Stimulated activated naive CD8-positive, alpha-beta T cell treated with anti-CD3 and anti-CD28 coated beads, Interleukin-15, amount 100 ng/mL, for 72 hours (primary cell): ENCODE results near the gene PDK4.
"Not testable (repeated sequence)": the region's sequence is repeated elsewhere in the genome, so short reads cannot be mapped to it uniquely, and the experiment has no call there.

Experiments used
- ATAC-seq: fragments of 150-1000 bp; cut with Tn5 transposase; 2 replicates; pipeline ENCODE4 v1.10.0; 2021; ENCODE audit warnings: mild to moderate bottlenecking, moderate library complexity
- DNase-seq, 2 donors: peaks; one replicate each; pipeline ENCODE4 v3.0.0; 2021 to 2022
- H3K27ac Mint-ChIP-seq, 2 donors: one replicate each; pipeline ENCODE4 v1.8.0; 2022; ENCODE audit warnings: mild to moderate bottlenecking in 2 of 2, mixed read lengths in 2 of 2, moderate library complexity in 2 of 2
- H3K27me3 Mint-ChIP-seq: one replicate; pipeline ENCODE4 v1.8.0; 2022; ENCODE audit warnings: mixed read lengths
- H3K4me1 Mint-ChIP-seq: one replicate; pipeline ENCODE4 v1.8.0; 2022; ENCODE audit warnings: mild to moderate bottlenecking, mixed read lengths
- H3K4me3 Mint-ChIP-seq, 2 donors: one replicate each; pipeline ENCODE4 v1.8.0; 2022; ENCODE audit warnings: mild to moderate bottlenecking in 2 of 2, mixed read lengths in 2 of 2, moderate library complexity in 1 of 2
- H3K9me3 Mint-ChIP-seq, 2 donors: one replicate each; pipeline ENCODE4 v1.8.0; 2022; ENCODE audit warnings: mixed read lengths in 2 of 2

Gene PDK4

DNA sequence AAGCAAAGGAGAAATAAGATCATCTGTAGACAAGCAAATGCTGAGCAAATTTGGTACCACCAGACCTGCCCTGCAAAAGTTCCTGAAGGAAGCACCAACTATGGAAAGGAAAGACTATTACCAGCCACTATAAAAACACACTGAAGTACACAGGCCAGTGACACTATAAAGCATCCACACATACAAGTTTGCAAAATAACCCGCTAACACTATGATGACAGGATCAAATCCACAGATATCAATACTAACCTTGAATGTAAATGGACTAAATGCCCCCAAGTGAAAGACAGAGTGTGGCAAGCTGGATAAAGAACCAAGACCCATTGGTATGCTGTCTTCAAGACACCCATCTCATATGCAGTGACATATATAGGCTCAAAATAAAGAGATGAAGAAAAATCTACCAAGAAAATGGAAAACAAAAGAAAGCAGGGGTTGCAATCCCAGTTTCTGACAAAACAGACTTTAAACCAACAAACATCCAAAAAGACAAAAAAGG is 18.2 kb upstream of the PDK4 start:
- DNase-seq (no peak), ATAC-seq (no peak)
- H3K27me3 Mint-ChIP-seq, result peaks cover 29% of the 10 kb centered on the region
- H3K27ac Mint-ChIP-seq, result no peak overlapping the region
- no peaks in the 10 kb centered on the region for H3K4me1 Mint-ChIP-seq
- H3K9me3 Mint-ChIP-seq, result peaks cover 10 to 23% of the 10 kb centered on the region in 2 donors
- no peak overlapping the region for H3K4me3 Mint-ChIP-seq

DNA sequence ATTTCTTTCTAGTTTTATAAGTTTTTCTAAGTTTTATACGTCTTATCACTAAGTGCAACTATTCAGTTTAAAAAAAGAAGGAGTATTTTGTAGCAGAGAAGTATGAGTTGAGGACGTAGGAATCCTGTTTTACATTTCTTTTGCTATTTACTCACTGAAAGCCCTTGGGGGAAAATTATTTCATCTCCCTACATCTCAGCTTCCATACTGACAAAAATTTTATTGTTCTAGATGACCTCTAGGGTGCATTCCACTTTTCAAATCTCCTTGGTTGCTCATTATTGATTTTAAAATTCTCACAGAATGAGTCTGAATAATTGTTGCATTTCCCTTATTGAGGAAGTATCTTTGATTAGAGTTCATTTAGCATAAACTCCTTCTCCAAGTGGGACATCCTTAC is 14.9 kb upstream of the PDK4 start:
- Mint-ChIP-seq H3K9me3 (peaks cover 10 to 23% of the 10 kb centered on the region in 2 donors), H3K4me1 (no peaks in the 10 kb centered on the region), H3K27me3 (peaks cover 29% of the 10 kb centered on the region), H3K27ac (peak overlapping the region in 1 of 2 donors; percentile 55), H3K4me3 (no peak overlapping the region)
- no peak for DNase-seq
- ATAC-seq, result no peak

DNA sequence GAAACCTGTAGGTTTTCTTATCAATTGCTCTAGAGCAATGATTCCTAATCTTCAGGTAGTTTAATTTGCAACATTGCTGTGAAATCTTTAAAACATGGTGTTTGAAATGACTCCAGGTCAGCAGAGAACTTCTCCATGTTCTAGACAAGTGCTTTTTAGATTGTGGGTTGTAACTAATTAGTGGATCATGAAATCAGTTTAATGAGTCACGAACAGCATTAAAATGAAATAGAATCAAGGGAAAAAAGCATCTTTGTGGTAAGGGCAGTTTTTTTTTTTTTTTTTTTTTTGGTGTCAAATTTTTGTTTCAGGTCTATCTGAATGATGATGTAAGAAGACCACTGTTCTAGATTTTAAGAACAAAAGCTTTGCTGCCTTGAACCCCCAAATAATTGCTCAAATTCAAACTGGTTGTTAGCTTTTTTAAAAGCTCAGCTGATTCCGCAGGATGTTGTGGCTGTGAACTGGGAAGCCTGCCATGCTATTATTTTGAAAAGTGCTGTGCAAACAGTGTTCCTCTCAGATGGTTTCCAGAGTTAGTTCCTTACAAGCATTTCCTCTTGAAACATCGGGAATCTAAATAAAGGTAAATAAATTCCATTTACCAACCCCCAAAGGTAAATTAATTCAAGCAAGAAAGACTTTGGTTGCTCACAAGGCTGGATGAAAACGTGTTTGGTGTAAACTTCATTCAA is 13.1 kb upstream of the PDK4 start:
- Mint-ChIP-seq H3K9me3 (peaks cover 0 to 13% of the 10 kb centered on the region in 2 donors), H3K4me1 (no peaks in the 10 kb centered on the region), H3K4me3 (no peak overlapping the region), H3K27ac (no peak overlapping the region), H3K27me3 (peaks cover 24% of the 10 kb centered on the region)
- ATAC-seq, result no peak
- no peak for DNase-seq

DNA sequence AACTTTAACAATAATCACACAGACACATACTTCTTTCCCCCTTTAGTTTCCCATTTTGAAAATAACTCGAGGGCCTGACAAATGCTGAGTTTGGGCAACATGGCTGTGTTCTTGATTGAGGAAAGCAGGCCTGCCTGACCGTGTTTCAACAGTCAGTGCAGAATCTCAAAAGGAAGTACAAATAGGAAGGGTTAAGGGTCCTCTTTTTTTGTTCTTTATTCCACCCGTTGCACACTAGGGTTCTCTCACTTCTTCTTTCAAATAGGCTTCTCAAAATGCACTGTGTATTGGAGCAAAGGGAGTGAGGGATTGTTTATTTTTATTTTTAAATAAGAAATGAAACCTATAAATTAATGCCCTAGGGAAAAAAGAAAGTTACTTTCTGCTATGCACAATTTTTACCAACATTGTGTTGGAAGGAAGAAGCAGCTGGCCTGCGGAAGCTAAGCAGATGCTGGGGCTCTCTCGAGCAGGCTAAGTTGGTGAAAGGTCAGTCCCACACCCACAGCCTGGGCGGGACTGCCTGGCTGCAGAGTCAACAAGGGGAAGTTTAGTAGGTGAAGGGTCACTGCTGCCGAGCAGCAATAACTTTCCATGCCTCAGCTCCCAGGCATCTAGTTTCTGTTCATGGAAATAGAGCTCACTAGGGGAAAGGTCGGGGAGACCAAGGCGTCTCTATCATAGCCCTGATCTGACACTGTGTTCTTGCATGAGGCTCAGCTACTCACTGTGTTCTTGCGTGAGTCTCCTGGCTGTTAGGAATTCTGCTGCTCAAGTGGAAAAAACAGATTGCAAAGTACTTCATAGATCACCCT is 12.2 kb upstream of the PDK4 start:
- H3K27me3 Mint-ChIP-seq, result peaks cover 15% of the 10 kb centered on the region
- no peak for DNase-seq
- H3K4me1 Mint-ChIP-seq, result no peaks in the 10 kb centered on the region
- no peak for ATAC-seq
- H3K9me3 Mint-ChIP-seq, result peaks cover 0 to 4% of the 10 kb centered on the region in 2 donors
- no peak overlapping the region for H3K27ac Mint-ChIP-seq
- H3K4me3 Mint-ChIP-seq, result no peak overlapping the region

DNA sequence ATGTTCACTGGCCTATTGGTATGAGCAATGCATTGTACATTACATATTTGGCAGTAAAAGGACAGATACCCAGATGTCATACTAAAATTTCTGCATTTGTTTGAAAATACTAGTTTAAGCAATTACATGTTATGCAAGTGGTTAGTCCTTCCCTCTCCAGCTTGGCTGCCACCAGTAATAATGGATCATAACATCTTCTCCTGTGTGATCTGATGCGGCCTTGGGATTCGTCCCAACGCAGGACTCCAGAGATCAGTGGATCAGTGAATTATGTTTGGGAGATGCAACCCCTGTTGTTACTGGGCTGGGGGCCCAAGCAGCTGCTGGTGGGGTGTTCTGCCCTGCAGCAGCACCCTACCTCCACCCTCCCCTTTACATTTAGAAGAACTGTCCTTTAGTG is 11.2 kb upstream of the PDK4 start:
- no peak overlapping the region for H3K4me3 Mint-ChIP-seq
- no peaks in the 10 kb centered on the region for H3K4me1 Mint-ChIP-seq
- H3K27me3 Mint-ChIP-seq, result peaks cover 8% of the 10 kb centered on the region

DNA sequence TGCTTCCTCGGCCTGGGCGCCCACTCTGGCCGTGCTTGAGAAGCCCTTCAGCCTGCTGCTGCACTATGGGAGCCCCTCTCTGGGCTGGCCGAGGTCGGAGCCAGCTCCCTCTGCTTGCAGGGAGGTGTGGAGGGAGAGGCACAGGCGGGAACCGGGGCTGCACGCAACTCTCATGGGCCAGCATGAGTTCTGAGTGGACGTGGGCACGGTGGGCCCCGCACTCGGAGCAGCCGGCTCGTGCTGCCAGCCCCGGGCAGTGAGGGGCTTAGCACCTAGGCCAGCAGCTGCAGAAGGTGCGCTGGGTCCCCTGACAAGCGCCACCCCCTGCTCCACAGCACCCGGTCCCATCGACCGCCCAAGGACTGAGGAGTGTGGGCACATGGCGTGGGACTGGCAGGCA is 9.0 kb upstream of the PDK4 start:
- H3K9me3 Mint-ChIP-seq, result no peaks in the 10 kb centered on the region
- no peaks in the 10 kb centered on the region for H3K27me3 Mint-ChIP-seq
- no peaks in the 10 kb centered on the region for H3K4me1 Mint-ChIP-seq
- peak overlapping the region in 1 of 2 donors; percentile 15 for H3K27ac Mint-ChIP-seq
- H3K4me3 Mint-ChIP-seq, result no peak overlapping the region
- ATAC-seq (no peak), DNase-seq (no peak)

More for the DNA sequence above, 11.2 kb upstream of the PDK4 start:
- ATAC-seq (no peak), DNase-seq (no peak)
- Mint-ChIP-seq H3K9me3 (no peaks in the 10 kb centered on the region), H3K27ac (no peak overlapping the region)

DNA sequence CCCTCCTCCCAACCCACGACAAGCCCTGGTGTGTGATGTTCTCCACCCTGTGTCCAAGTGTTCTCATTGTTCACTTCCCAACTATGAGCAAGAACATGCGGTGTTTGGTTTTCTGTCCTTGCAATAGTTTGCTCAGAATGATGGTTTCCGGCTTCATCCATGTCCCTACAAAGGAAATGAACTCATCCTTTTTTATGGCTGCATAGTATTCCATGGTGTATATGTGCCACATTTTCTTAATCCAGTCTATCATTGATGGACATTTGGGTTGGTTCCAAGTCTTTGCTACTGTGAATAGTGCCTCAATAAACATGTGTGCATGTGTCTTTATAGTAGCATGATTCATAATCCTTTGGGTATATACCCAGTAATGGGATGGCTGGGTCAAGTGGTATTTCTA is 8.5 kb upstream of the PDK4 start:
- ATAC-seq, H3K27me3 Mint-ChIP-seq, H3K4me3 Mint-ChIP-seq, H3K4me1 Mint-ChIP-seq, H3K27ac Mint-ChIP-seq, DNase-seq, H3K9me3 Mint-ChIP-seq: not testable (repeated sequence)

DNA sequence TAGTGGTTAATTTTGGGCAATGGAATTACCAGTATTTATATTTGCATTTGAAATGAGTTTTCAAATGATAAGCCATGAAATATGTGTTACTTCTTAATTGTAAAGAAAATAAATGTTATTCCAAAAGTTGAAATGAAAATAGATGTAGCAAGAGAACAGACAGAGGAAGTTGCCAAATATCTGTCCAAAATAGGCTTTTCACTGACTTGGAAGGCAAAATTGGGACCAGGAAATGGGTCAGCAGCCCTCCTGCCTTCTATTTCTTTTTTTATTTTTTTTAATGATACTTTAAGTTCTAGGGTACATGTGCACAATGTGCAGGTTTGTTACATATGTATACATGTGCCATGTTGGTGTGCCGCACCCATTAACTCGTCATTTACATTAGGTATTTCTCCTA is 8.1 kb upstream of the PDK4 start:
- H3K9me3 Mint-ChIP-seq, ATAC-seq, H3K4me3 Mint-ChIP-seq, H3K4me1 Mint-ChIP-seq, H3K27me3 Mint-ChIP-seq, H3K27ac Mint-ChIP-seq, DNase-seq: not testable (repeated sequence)

DNA sequence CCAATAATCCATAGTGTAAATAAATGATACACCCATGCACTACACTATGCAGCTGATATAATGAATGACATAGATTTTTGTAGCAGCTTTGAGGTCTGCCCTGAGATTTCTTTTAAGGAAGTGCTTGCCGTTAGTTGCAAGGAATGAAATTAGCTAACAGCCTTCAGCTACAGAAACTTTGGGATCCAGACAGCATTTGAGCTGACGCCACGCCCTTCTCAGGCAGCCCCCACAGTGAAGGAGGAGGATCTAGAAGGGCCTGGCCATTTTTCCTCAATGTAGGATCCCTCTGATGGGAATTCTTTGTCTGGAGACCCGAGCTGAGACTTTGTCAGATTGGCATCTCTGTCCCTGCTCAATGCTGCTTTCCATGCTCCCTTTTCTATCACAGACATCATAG is 6.1 kb upstream of the PDK4 start:
- H3K27ac Mint-ChIP-seq, result no peak overlapping the region
- ATAC-seq, result no peak
- no peak overlapping the region for H3K4me3 Mint-ChIP-seq
- DNase-seq, result no peak
- H3K4me1 Mint-ChIP-seq, result no peaks in the 10 kb centered on the region
- H3K9me3 Mint-ChIP-seq, result no peaks in the 10 kb centered on the region
- peaks cover 10% of the 10 kb centered on the region for H3K27me3 Mint-ChIP-seq

DNA sequence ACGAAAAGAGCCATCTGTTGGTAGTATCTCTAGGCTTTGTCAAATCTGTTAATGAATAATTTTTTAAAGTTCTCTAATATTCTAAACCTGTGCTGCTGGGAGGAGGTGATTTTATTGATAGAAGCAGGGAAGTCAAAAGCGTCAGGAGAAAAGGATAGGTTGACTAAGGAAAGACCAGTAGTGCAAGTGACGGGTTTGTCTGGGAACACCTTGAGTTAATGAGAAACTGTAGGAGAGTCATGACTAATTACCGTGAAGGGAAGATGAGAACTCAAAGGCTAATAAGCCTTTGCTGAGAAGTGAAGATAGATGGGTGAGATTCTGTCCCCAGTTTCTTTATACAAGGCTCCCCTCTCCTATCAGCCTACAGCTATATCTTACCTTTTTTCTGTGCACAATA is 5.0 kb upstream of the PDK4 start:
- Mint-ChIP-seq H3K9me3 (no peaks in the 10 kb centered on the region), H3K27ac (no peak overlapping the region), H3K4me1 (peaks cover 4% of the 10 kb centered on the region), H3K4me3 (no peak overlapping the region), H3K27me3 (peaks cover 21% of the 10 kb centered on the region)
- DNase-seq, result no peak
- no peak for ATAC-seq

DNA sequence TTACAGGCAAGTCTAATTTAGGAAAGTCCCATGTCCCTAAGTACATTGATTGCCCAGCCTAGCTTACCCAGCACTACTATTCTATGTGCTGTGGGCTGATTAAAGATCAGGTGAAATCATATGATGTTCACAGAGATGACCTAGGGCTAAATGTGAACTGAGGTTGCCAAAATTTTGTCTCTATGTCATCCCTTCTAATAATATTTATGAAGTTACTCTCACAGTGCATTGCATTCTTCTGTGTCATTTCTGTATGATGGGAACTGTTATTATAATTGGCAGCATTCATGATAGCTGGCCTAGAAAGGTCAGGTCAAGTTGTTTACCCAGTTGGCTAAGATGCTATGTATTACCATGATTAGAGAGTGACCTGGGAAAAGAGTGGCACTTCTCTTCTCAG is 2.8 kb upstream of the PDK4 start:
- Mint-ChIP-seq H3K9me3 (no peaks in the 10 kb centered on the region), H3K4me1 (peaks cover 5% of the 10 kb centered on the region), H3K27me3 (peaks cover 36% of the 10 kb centered on the region), H3K4me3 (no peak overlapping the region), H3K27ac (no peak overlapping the region)
- DNase-seq, result no peak
- ATAC-seq, result no peak

DNA sequence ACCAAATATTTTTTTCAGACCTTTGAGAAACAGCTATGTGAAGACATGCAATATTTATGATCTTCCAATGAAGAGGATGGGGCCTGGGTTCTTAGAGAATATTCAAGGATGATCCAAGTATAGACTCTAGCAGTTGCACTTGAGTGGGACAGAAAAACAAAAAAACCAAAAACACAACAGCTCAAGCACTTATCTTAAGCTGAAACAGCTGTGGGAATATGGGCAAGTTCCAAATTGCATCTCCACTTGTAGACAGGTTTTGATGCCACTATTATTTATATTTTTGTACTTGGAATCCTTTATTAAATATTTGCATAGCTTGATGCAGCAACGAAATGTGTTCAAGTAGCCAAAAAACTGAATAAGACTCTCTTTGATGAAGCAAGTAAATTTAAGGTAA is 2.2 kb upstream of the PDK4 start:
- Mint-ChIP-seq H3K4me1 (peaks cover 5% of the 10 kb centered on the region), H3K9me3 (no peaks in the 10 kb centered on the region), H3K27ac (no peak overlapping the region), H3K4me3 (no peak overlapping the region), H3K27me3 (peaks cover 36% of the 10 kb centered on the region)
- DNase-seq (no peak), ATAC-seq (no peak)

DNA sequence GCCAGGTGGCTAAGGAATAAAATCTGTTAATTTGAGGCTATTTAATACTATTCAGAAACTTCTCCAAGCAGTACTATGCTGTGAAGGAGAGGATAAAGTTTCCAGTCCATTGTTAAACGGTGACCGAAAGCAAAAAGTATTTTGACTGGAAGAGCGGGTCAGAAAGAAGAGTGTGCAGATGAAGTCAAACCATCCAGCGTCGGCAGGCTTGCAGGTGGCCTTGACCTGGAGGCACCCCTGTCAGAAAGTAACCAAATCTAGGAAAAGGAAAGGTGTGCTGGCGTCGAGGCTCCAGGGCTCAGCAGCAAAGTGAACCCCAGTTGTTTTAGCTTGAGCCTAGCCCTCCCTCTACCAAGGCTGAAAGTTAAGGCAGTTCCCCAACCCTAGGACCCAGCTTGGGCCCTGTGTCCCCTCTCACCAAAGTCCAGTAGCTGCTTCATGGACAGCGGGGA is 544 bp downstream of the PDK4 start:
- H3K4me1 Mint-ChIP-seq, result peaks cover 5% of the 10 kb centered on the region
- H3K27ac Mint-ChIP-seq, result no peak overlapping the region
- no peaks in the 10 kb centered on the region for H3K9me3 Mint-ChIP-seq
- DNase-seq (no peak), ATAC-seq (peak; percentile 26)
- peak overlapping the region in 1 of 2 donors; percentile 27 for H3K4me3 Mint-ChIP-seq
- peaks cover 36% of the 10 kb centered on the region for H3K27me3 Mint-ChIP-seq

DNA sequence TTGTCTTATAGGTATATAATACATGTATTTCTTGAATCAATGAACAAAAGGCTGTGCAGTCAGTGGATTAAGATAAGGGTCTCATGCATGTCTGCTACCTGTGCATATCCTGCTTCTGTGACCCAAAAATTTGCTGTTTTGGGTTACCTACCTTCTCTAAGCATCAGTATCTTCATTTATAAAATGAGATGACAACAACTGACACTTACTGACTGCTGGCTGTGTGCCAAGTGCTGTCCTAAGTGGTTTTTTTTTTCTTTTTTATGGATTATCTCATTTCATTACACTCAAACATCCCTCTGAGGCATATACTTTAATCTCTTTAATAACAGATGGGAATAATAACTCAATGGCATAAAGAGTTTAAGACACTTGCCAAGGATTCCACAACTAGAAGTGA is 2.1 kb downstream of the PDK4 start:
- Mint-ChIP-seq H3K4me1 (peaks cover 5% of the 10 kb centered on the region), H3K9me3 (no peaks in the 10 kb centered on the region), H3K4me3 (no peak overlapping the region), H3K27me3 (peaks cover 36% of the 10 kb centered on the region), H3K27ac (no peak overlapping the region)
- DNase-seq, result no peak
- no peak for ATAC-seq

DNA sequence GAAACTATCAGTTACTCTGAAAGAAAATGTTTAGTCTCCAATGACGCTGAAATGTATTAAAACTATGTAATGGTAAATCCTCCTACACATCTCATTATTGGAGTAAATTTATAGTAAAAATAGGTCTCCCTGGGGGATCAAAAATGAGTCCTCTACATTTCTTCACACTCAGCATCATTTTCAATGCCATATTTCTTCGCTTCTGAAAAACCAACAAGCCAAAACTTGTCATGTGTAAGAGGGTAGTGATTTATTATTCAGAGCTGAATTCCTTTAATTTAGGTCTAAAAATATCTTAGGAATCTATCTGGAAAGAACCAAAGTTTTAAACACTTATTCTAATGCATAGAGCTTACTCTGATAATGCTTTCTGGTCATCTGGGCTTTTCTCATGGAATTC is 3.0 kb downstream of the PDK4 start:
- DNase-seq (no peak), ATAC-seq (no peak)
- Mint-ChIP-seq H3K4me1 (peaks cover 5% of the 10 kb centered on the region), H3K9me3 (no peaks in the 10 kb centered on the region), H3K4me3 (no peak overlapping the region), H3K27me3 (peaks cover 35% of the 10 kb centered on the region), H3K27ac (no peak overlapping the region)

DNA sequence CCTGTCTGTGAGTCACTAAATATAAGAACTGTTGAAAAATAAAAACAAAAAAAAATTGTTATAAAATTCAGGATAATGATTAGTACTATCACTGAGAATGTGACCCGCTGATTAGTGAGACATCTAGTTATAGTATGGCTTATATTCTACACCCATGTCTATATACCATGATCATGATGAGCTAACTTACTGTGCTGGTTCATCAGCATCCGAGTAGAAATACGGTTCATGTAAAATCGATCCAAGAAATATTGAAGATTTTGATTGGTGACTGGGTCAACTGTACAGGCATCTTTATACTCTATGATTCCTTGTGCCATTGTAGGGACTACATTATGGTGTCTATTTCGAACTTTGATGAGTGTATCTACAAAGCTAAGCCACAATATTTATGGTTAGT is 3.7 kb downstream of the PDK4 start:
- ATAC-seq, result no peak
- H3K27ac Mint-ChIP-seq, result no peak overlapping the region
- peaks cover 27% of the 10 kb centered on the region for H3K27me3 Mint-ChIP-seq
- no peak for DNase-seq
- no peaks in the 10 kb centered on the region for H3K9me3 Mint-ChIP-seq
- peaks cover 5% of the 10 kb centered on the region for H3K4me1 Mint-ChIP-seq
- H3K4me3 Mint-ChIP-seq, result no peak overlapping the region
